ENCODE measurements around the gene SLC16A2.

SLC16A2 gene

GRCh38 chrX:74420196-74421035 lies 877 bp upstream of the SLC16A2 start:
- no peak for TF ChIP-seq CTCF (IDR thresholded peaks at IDR 0.05)
- Histone ChIP-seq H3K9me3 (no peaks in the 10 kb centered on the region), H3K4me1 (ENCODE audit: control insufficient read depth in 1 of 2, insufficient read depth in 1 of 2, low read depth in 1 of 2, low read length in 1 of 2) (no peaks in the 10 kb centered on the region), H3K27me3 (peaks cover 76% of the 10 kb centered on the region), H3K27ac (no peak overlapping the region), H3K36me3 (no peaks in the 10 kb centered on the region), H3K4me3 (ENCODE audit: low read depth in 1 of 2, low read length in 1 of 2) (no peak overlapping the region)

GRCh38 chrX:74421740-74422352 lies 553 bp downstream of the SLC16A2 start:
- Histone ChIP-seq H3K27ac (no peak overlapping the region), H3K27me3 (peaks cover 76% of the 10 kb centered on the region), H3K36me3 (no peaks in the 10 kb centered on the region), H3K9me3 (no peaks in the 10 kb centered on the region), H3K4me3 (ENCODE audit: low read depth in 1 of 2, low read length in 1 of 2) (no peak overlapping the region), H3K4me1 (ENCODE audit: control insufficient read depth in 1 of 2, insufficient read depth in 1 of 2, low read depth in 1 of 2, low read length in 1 of 2) (no peaks in the 10 kb centered on the region)
- no peak for TF ChIP-seq CTCF (IDR thresholded peaks at IDR 0.05)

GRCh38 chrX:74422576-74423288 lies 1.4 kb downstream of the SLC16A2 start:
- no peaks in the 10 kb centered on the region for H3K9me3 ChIP-seq
- H3K27ac ChIP-seq: no peak overlapping the region
- no peaks in the 10 kb centered on the region for H3K36me3 ChIP-seq
- H3K4me3 ChIP-seq (ENCODE audit: low read depth in 1 of 2, low read length in 1 of 2): no peak overlapping the region
- no peaks in the 10 kb centered on the region for H3K4me1 ChIP-seq (ENCODE audit: control insufficient read depth in 1 of 2, insufficient read depth in 1 of 2, low read depth in 1 of 2, low read length in 1 of 2)
- H3K27me3 ChIP-seq: peaks cover 73% of the 10 kb centered on the region
- TF ChIP-seq CTCF (IDR thresholded peaks at IDR 0.05): no peak

DNA sequence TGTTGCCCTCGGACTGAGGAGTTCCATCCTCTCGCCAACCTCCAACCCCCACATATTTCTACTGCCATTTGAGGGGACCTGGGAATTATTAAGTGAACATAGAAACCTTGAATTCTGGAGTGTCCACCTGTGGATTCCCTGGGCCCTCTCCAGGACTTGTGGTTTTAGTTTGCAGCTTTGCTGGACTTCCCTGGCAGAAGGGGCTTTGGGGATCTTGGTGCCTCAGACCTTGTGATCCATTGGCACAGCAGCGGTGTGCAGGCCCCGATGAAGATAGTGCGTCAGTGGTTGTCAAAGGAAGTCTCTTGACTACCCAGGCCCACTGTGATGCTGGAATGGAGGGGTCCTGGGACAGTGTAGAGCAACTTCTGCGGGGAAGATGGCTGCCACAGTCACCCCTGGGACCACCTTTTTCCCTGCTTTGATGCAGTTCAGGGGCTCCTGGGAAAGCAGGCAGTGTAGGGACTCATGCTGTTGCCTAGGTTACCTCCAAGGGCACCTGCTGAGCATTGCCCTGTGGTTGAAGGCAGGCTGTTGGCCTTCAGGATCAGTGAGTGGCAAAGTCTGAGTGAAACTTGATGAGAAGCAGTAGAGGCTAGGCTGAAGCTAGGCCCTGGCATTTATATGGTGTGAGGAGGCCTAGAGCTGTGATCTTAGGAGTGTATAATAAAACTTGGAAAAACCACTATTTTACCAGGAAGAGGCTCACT lies 2.2 kb downstream of the SLC16A2 start:
- Histone ChIP-seq H3K27ac (no peak overlapping the region), H3K4me3 (ENCODE audit: low read depth in 1 of 2, low read length in 1 of 2) (no peak overlapping the region)

More for the DNA sequence above, 2.2 kb downstream of the SLC16A2 start:
- H3K9me3 ChIP-seq: no peaks in the 10 kb centered on the region
- TF ChIP-seq CTCF (IDR thresholded peaks at IDR 0.05): no peak
- H3K36me3 ChIP-seq: no peaks in the 10 kb centered on the region
- no peaks in the 10 kb centered on the region for H3K4me1 ChIP-seq (ENCODE audit: control insufficient read depth in 1 of 2, insufficient read depth in 1 of 2, low read depth in 1 of 2, low read length in 1 of 2)
- peaks cover 66% of the 10 kb centered on the region for H3K27me3 ChIP-seq
